Panc1 (cell line): ENCODE measurements around the gene NRBF2. TPM values are rescaled to one million over a fixed set of nuclear protein-coding genes. Genes with fewer than 3 reads are reported as not detected.
A peak's percentile ranks its signal among the peaks of the same experiment; 100 is the strongest.

Source experiments
- ATAC-seq: fragments of 200-7000 bp; cut with Tn5 transposase; 2 replicates; pipeline ENCODE4 v1.9.1; 2020; ENCODE audit warnings: mild to moderate bottlenecking, moderate library complexity
- BruUV-seq: library from RNA; stranded (reverse); fragments of 400-500 nt; replicated peaks from 2 replicates; lab custom pipeline; 2021; lab: Mats Ljungman, UMichigan
- CTCF ChIA-PET: fragments of 300-600 bp; sonication (Branson Sonifier 250); formaldehyde crosslinking; loops from one replicate; lab custom pipeline; 2022; ENCODE audit warnings: antibody characterized with exemption; lab: Charles Lee
- POLR2A ChIA-PET: fragments of 300-600 bp; sonication (Branson Sonifier 250); formaldehyde crosslinking; loops from one replicate; lab custom pipeline; 2022; ENCODE audit warnings: antibody characterized with exemption; lab: Charles Lee
- DNase-seq: peaks from one replicate; pipeline ENCODE4 v3.0.0-alpha.2; 2010; ENCODE audit warnings: low read depth, low spot score
- H3K27ac ChIP-seq: 2 replicates; pipeline ENCODE4 v1.5.1; 2011; ENCODE audit warnings: mild to moderate bottlenecking, low read length, inconsistent platforms
- H3K27me3 ChIP-seq: fragments of 200-500 bp; sonication (Bioruptor generic); 2 replicates; pipeline ENCODE4 v1.6.0; 2014; ENCODE audit warnings: low read length, inconsistent platforms; ENCODE audit not compliant: control insufficient read depth, insufficient read depth
- H3K36me3 ChIP-seq: fragments of 200-500 bp; sonication (Bioruptor generic); 2 replicates; pipeline ENCODE4 v1.5.1; 2014; ENCODE audit warnings: inconsistent platforms, mild to moderate bottlenecking, low read length, moderate library complexity; ENCODE audit not compliant: control insufficient read depth, insufficient read depth
- H3K4me1 ChIP-seq: 2 replicates; pipeline ENCODE4 v1.5.1; 2011; ENCODE audit warnings: inconsistent platforms, mild to moderate bottlenecking, low read length, moderate library complexity; ENCODE audit not compliant: control insufficient read depth, insufficient read depth
- H3K4me3 ChIP-seq, 2 experiments: 2 replicates each; pipeline ENCODE4 v1.5.1; 2011 to 2012; ENCODE audit warnings: low read depth in 2 of 2, low read length in 2 of 2, mild to moderate bottlenecking in 2 of 2, inconsistent platforms in 1 of 2, moderate library complexity in 1 of 2
- H3K9me3 ChIP-seq: fragments of 200-500 bp; sonication (Bioruptor generic); 2 replicates; pipeline ENCODE4 v1.5.1; 2014; ENCODE audit warnings: low read depth, mild to moderate bottlenecking, inconsistent platforms, low read length, moderate library complexity; ENCODE audit not compliant: control insufficient read depth, insufficient read depth
- CTCF ChIP-seq: fragments of 450-650 bp; IDR thresholded peaks from 2 replicates; pipeline ENCODE4 v1.5.1; 2017; ENCODE audit warnings: mild to moderate bottlenecking
- POLR2AphosphoS5 ChIP-seq: IDR thresholded peaks from 2 replicates; pipeline ENCODE4 v1.6.1; 2012; ENCODE audit warnings: mild to moderate bottlenecking, low read depth, low read length, moderate library complexity
- REST ChIP-seq, 2 experiments: IDR thresholded peaks; 2 replicates each; pipeline ENCODE4 v1.6.1; 2011 to 2012; ENCODE audit warnings: low read depth in 2 of 2, control low read depth in 1 of 2, low read length in 1 of 2, mild to moderate bottlenecking in 1 of 2, moderate library complexity in 1 of 2; ENCODE audit not compliant: insufficient read depth in 1 of 2
- SIN3A ChIP-seq: IDR thresholded peaks from 2 replicates; pipeline ENCODE4 v1.6.1; 2012; ENCODE audit warnings: low read depth, mild to moderate bottlenecking, low read length, moderate library complexity, borderline replicate concordance; ENCODE audit not compliant: insufficient read depth
- TCF7L2 ChIP-seq: IDR thresholded peaks from 2 replicates; pipeline ENCODE4 v1.6.1; 2011; ENCODE audit warnings: mild to moderate bottlenecking, low read depth, low read length, inconsistent platforms
- in situ Hi-C: cut with HindIII; loops from 2 replicates; pipeline ENCODE4 v1.10.0; 2016; ENCODE audit warnings: low sequenced_read_pairs, low pct_unique_long_range_greater_than_20kb
- intact Hi-C: fragments of 100-400 bp; cut with micrococcal nuclease; formaldehyde crosslinking; loops from one replicate; pipeline ENCODE4 v1.10.0; 2022; ENCODE audit not compliant: unreplicated experiment
- total RNA-seq: library from RNA; stranded (reverse); gene quantifications from one replicate; pipeline ENCODE4 v1.2.1, GENCODE V29; 2021; ENCODE audit not compliant: unreplicated experiment

NRBF2 gene
- total RNA-seq, 1 experiment from 2014 or later: 25.7 TPM

DNA sequence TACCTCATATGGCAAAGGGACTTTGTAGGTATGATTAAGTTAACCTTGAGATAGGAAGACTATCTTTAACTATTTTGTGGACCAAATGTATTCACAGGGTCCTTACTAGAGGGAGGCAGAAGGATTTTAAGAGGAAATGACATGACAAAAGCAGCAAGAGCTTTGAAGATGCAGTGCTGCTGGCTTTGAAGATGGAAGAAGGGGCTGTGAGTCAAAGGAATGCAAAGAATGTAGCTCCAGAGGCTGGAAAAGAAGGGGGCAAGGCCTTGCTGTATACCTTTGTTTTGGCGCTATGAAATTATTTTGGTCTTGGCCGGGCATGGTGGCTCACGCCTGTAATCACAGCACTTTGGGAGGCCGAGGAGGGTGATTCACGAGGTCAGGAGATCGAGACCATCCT is 3.2 kb upstream of the NRBF2 start:
- ATAC-seq (no peak), DNase-seq (no peak)
- H3K4me3 ChIP-seq: no peak overlapping the region
- BruUV-seq: no TSS peak
- CTCF ChIA-PET: no interaction called here
- no peak for TF ChIP-seq CTCF
- TF ChIP-seq SIN3A: no peak
- TF ChIP-seq TCF7L2: no peak
- no peak for TF ChIP-seq POLR2AphosphoS5
- no peak for TF ChIP-seq REST (IDR thresholded peaks at IDR 0.05; ENCODE audit: insufficient read depth in 1 of 2, low read depth in 2 of 2, low read length in 1 of 2)
- in situ Hi-C loops (no loop called here), intact Hi-C loops (no loop called here)
- peaks cover 9% of the 10 kb centered on the region for H3K4me1 ChIP-seq
- POLR2A ChIA-PET: no interaction called here
- no peaks in the 10 kb centered on the region for H3K36me3 ChIP-seq
- H3K27me3 ChIP-seq: no peaks in the 10 kb centered on the region
- H3K27ac ChIP-seq: no peak overlapping the region
- H3K9me3 ChIP-seq: peaks cover 6% of the 10 kb centered on the region; the same call in 1 of the 2 replicates

- peak overlapping the region; percentile 96 for H3K27ac ChIP-seq
- H3K36me3 ChIP-seq: no peaks in the 10 kb centered on the region
- TF ChIP-seq POLR2AphosphoS5 (no peak), CTCF (no peak), REST (IDR thresholded peaks at IDR 0.05; ENCODE audit: insufficient read depth in 1 of 2, low read depth in 2 of 2, low read length in 1 of 2) (no peak)
- H3K27me3 ChIP-seq: no peaks in the 10 kb centered on the region
- in situ Hi-C loops (no loop called here), intact Hi-C loops (no loop called here)
- POLR2A ChIA-PET: interaction anchor here (0.6 to 0.8 kb wide), 3 partner anchors 80 to 1190 kb away, joined by 3 to 7 read pairs (median 3); no protein-coding TSS in a partner anchor
- H3K4me3 ChIP-seq: peak overlapping the region; percentile 93 to 95
- ATAC-seq (peak; percentile 12), DNase-seq (no peak)
- no TSS peak for BruUV-seq
- peaks cover 6% of the 10 kb centered on the region; the same call in 1 of the 2 replicates for H3K9me3 ChIP-seq
- peaks cover 11% of the 10 kb centered on the region for H3K4me1 ChIP-seq
- CTCF ChIA-PET: interaction anchor here (1.0 kb wide), 1 partner anchor 25 kb away, joined by 3 read pairs; no protein-coding TSS in a partner anchor
Observed at GRCh38 chr10:63132651-63133055, 475 bp upstream of the NRBF2 start.
